GM12878 (cell line): ENCODE data around the gene MSH4. TPM values are rescaled to one million over a fixed set of nuclear protein-coding genes. Genes with fewer than 3 reads are reported as not detected.
"Not testable (repeated sequence)": the region's sequence is repeated elsewhere in the genome, so short reads cannot be mapped to it uniquely, and the experiment has no call there.

Experiments
- ATAC-seq: fragments of 200-7000 bp; cut with Tn5 transposase; 3 replicates; pipeline ENCODE4 v1.9.1; 2020; ENCODE audit warnings: mild to moderate bottlenecking, moderate library complexity
- BruUV-seq: library from RNA; stranded (reverse); fragments of 400-500 nt; replicated peaks from 2 replicates; lab custom pipeline; 2021; lab: Mats Ljungman, UMichigan
- CTCF ChIA-PET: fragments of 300-600 bp; sonication (Branson Sonifier 250); formaldehyde crosslinking; extraction: SDS; loops from one replicate; lab custom pipeline; 2021; ENCODE audit warnings: inconsistent platforms; lab: Yijun Ruan, JAX
- POLR2A ChIA-PET: fragments of 350-600 bp; formaldehyde crosslinking; extraction: SDS; loops from one replicate; lab custom pipeline; 2021; ENCODE audit warnings: inconsistent platforms; lab: Charles Lee
- RAD21 ChIA-PET: fragments of 300-600 bp; sonication (Branson Sonifier 250); formaldehyde crosslinking; loops from one replicate; lab custom pipeline; 2023; ENCODE audit warnings: antibody characterized with exemption; ENCODE audit not compliant: unreplicated experiment; lab: Charles Lee
- SMC1A ChIA-PET: fragments of 300-600 bp; sonication (Branson Sonifier 250); formaldehyde crosslinking; loops from one replicate; lab custom pipeline; 2023; ENCODE audit not compliant: unreplicated experiment, uncharacterized antibody; lab: Charles Lee
- DNase-seq: peaks from one replicate; pipeline ENCODE4 v3.0.0-alpha.2; 2011; ENCODE audit warnings: low read depth, low spot score
- FAIRE-seq: peaks from 3 replicates; lab custom pipeline; 2011; peaks lifted over from hg19 to GRCh38; lab: Jason Lieb, UNC
- H2AFZ ChIP-seq: 2 replicates; pipeline ENCODE4 v1.6.0; 2011; ENCODE audit warnings: low read depth, low read length, control low read depth; ENCODE audit not compliant: control insufficient read depth
- H3K27ac ChIP-seq: 2 replicates; pipeline ENCODE4 v1.5.1; 2011; ENCODE audit warnings: control low read depth; ENCODE audit not compliant: control insufficient read depth, insufficient read depth
- H3K27me3 ChIP-seq, 2 experiments: replicated peaks in 1 of 2; 2 replicates each; pipeline versions ENCODE4 v1.6.0 to v1.6.1; 2011; ENCODE audit warnings: low read length in 1 of 2; ENCODE audit not compliant: control insufficient read depth in 2 of 2, insufficient read depth in 2 of 2
- H3K36me3 ChIP-seq, 2 experiments: 2 replicates each; pipeline ENCODE4 v1.5.1; 2011; ENCODE audit warnings: low read length in 1 of 2; ENCODE audit not compliant: control insufficient read depth in 2 of 2, insufficient read depth in 2 of 2
- H3K4me1 ChIP-seq: 2 replicates; pipeline ENCODE4 v1.6.1; 2011; ENCODE audit warnings: mild to moderate bottlenecking, low read length, moderate library complexity, mixed read lengths; ENCODE audit not compliant: control insufficient read depth, insufficient read depth
- H3K4me2 ChIP-seq: 2 replicates; pipeline ENCODE4 v1.6.0; 2011; ENCODE audit warnings: control low read depth; ENCODE audit not compliant: control insufficient read depth, insufficient read depth
- H3K4me3 ChIP-seq: fragments of 200-600 bp; sonication (generic); 2 replicates; pipeline ENCODE4 v1.5.1; 2016
- H3K79me2 ChIP-seq: 2 replicates; pipeline ENCODE4 v1.6.0; 2011; ENCODE audit warnings: low read length; ENCODE audit not compliant: control insufficient read depth, insufficient read depth
- H3K9ac ChIP-seq: 2 replicates; pipeline ENCODE4 v1.8.0; 2011; ENCODE audit warnings: low read length, control low read depth, mixed read lengths; ENCODE audit not compliant: control insufficient read depth, insufficient read depth
- H3K9me3 ChIP-seq: replicated peaks from 3 replicates; pipeline ENCODE4 v1.5.1; 2011; ENCODE audit warnings: mild to moderate bottlenecking, low read length; ENCODE audit not compliant: control insufficient read depth, insufficient read depth
- H4K20me1 ChIP-seq: 2 replicates; pipeline ENCODE4 v1.6.0; 2011; ENCODE audit not compliant: control insufficient read depth, insufficient read depth
- BHLHE40 ChIP-seq, 2 experiments: fragments of 450-650 bp in 1 of 2; IDR thresholded peaks; 2 replicates each; pipeline ENCODE4 v1.6.1; 2011 to 2017; ENCODE audit warnings: low read depth in 2 of 2, borderline replicate concordance in 1 of 2, improper control_type of control experiment in 1 of 2, low read length in 1 of 2, mild to moderate bottlenecking in 1 of 2
- EGR1 ChIP-seq, 2 experiments: IDR thresholded peaks; 1 replicate in 1 of 2; 2 replicates in 1 of 2; pipeline ENCODE4 v1.6.1; 2011 to 2012; ENCODE audit warnings: low read depth in 2 of 2, low read length in 2 of 2, borderline replicate concordance in 1 of 2, mild to moderate bottlenecking in 1 of 2, moderate library complexity in 1 of 2
- RELB ChIP-seq: fragments of 450-650 bp; IDR thresholded peaks from 2 replicates; pipeline ENCODE4 v1.6.1; 2017; ENCODE audit warnings: low read depth, mild to moderate bottlenecking, moderate library complexity
- ZZZ3 ChIP-seq: IDR thresholded peaks from 2 replicates; pipeline ENCODE4 v1.6.1; 2011; ENCODE audit warnings: low read depth; ENCODE audit not compliant: control insufficient read depth, insufficient read length
- WGBS: methylation state at CpG from one replicate; pipeline ENCODE4 v1.1.6; 2016; ENCODE audit warnings: low lambda C conversion rate; ENCODE audit not compliant: insufficient replicate concordance, insufficient coverage; ENCODE audit errors: missing lambda C conversion rate; 5-methylcytosine and 5-hydroxymethylcytosine counted together
- in situ Hi-C: fragments of 300-500 bp; cut with MboI; formaldehyde crosslinking; loops from 9 replicates; pipeline ENCODE4 v1.14.3; 2018; ENCODE audit warnings: mixed read lengths
- intact Hi-C: fragments of 100-400 bp; cut with micrococcal nuclease; formaldehyde crosslinking; loops from one replicate; pipeline ENCODE4 v1.14.2; 2022; ENCODE audit not compliant: unreplicated experiment
- polyA plus RNA-seq, 11 experiments: library from polyadenylated mRNA; depleted of rRNA in 4 of 11; unstranded in 6 of 11; stranded (reverse) in 5 of 11; fragments of >200 nt; fragmentation: Nextera tagmentation in 4 of 11; fragmentation: Illumina TruSeq in 1 of 11; extraction: Ambion mirVana in 4 of 11; extraction: Trizol in 1 of 11; gene quantifications; 1 replicate in 1 of 11; 2 replicates in 10 of 11; pipeline versions ENCODE4 v1.2.1 to v1.2.3, GENCODE V29; 2011 to 2016; ENCODE audit warnings: inconsistent platforms in 2 of 11, missing spikeins in 2 of 11, low read depth in 1 of 11
- total RNA-seq, 4 experiments: library from RNA; depleted of rRNA in 3 of 4; stranded (reverse); fragments of >200 nt in 3 of 4; fragmentation: Illumina TruSeq in 1 of 4; extraction: Trizol in 1 of 4; gene quantifications; 2 replicates each; pipeline versions ENCODE4 v1.2.1 to v1.2.3, GENCODE V29; 2013 to 2021

Gene MSH4
- total and polyA plus RNA-seq, 10 of the 15 experiments (the other 5 are each of a cell fraction or from before 2014, with no cell fraction given): 0.04 to 0.34 (median 0.09) TPM; not detected in 3

GRCh38 chr1:75797273-75797588, 549 bp downstream of the MSH4 start:
- POLR2A ChIA-PET: interaction anchor here (0.6 kb wide), 1 partner anchor 70 kb away, joined by 8 read pairs; no protein-coding TSS in a partner anchor
- Histone ChIP-seq H3K4me2 (no peak overlapping the region), H3K27ac (no peak overlapping the region), H3K27me3 (no peaks in the 10 kb centered on the region), H2AFZ (no peak overlapping the region), H3K9ac (no peak overlapping the region), H3K4me3 (no peak overlapping the region), H3K9me3 (no peaks in the 10 kb centered on the region), H3K4me1 (no peaks in the 10 kb centered on the region), H3K36me3 (peaks cover 4 to 27% of the 10 kb centered on the region in 2 experiments), H3K79me2 (peaks cover 9% of the 10 kb centered on the region), H4K20me1 (peaks cover 3% of the 10 kb centered on the region; the same call in 1 of the 2 replicates)
- in situ Hi-C loops (no loop called here), intact Hi-C loops (no loop called here)
- SMC1A ChIA-PET: no interaction called here
- FAIRE-seq: no peak
- no peak; the same call in 1 of the 3 replicates for ATAC-seq
- no peak for DNase-seq
- WGBS: 48% methylated on average over 6 of the region's 6 CpGs
- RAD21 ChIA-PET: no interaction called here
- CTCF ChIA-PET: interaction anchor here (1.2 kb wide), 1 partner anchor 10 kb away, joined by 3 read pairs; no protein-coding TSS in a partner anchor
- no peak for TF ChIP-seq RELB
- TF ChIP-seq EGR1 (IDR thresholded peaks at IDR 0.05; ENCODE audit: borderline replicate concordance in 1 of 2, low read depth in 2 of 2, low read length in 2 of 2): peak in 1 of 2 experiments; percentile 19; a peak in 1 of 3 replicates
- BruUV-seq: no TSS peak

- FAIRE-seq: no peak
- TF ChIP-seq BHLHE40 (IDR thresholded peaks at IDR 0.05; ENCODE audit: borderline replicate concordance in 1 of 2, low read depth in 2 of 2, low read length in 1 of 2) (0 out of 4 replicates have a peak, but pooled peaks of 1 of the 2 experiments have one; percentile 16), ZZZ3 (no peak)
- TF ChIP-seq, all 136 proteins: peak for 1
- ATAC-seq (no peak), DNase-seq (no peak)
- in situ Hi-C loops: no loop called here
- Histone ChIP-seq H3K4me2 (no peak overlapping the region), H3K79me2 (peaks cover 9% of the 10 kb centered on the region), H3K36me3 (peaks cover 4 to 27% of the 10 kb centered on the region in 2 experiments), H3K4me3 (no peak overlapping the region), H3K4me1 (no peaks in the 10 kb centered on the region), H3K9ac (no peak overlapping the region), H3K27ac (no peak overlapping the region), H3K9me3 (no peaks in the 10 kb centered on the region), H2AFZ (no peak overlapping the region), H3K27me3 (no peaks in the 10 kb centered on the region), H4K20me1 (peaks cover 3% of the 10 kb centered on the region; the same call in 1 of the 2 replicates)
- WGBS: 88% methylated on average over 13 of the region's 13 CpGs
- intact Hi-C loops: no loop called here
- POLR2A ChIA-PET: interaction anchor here (0.6 kb wide), 1 partner anchor 71 kb away, joined by 8 read pairs; no protein-coding TSS in a partner anchor
- RAD21 ChIA-PET: no interaction called here
- BruUV-seq: no TSS peak
- CTCF ChIA-PET: interaction anchor here (0.6 kb wide), 1 partner anchor 24 kb away, joined by 3 read pairs; no protein-coding TSS in a partner anchor
- SMC1A ChIA-PET: no interaction called here
Measured at GRCh38 chr1:75797606-75798216, 1.0 kb downstream of the MSH4 start.

- H3K4me1 ChIP-seq, H3K27me3 ChIP-seq, FAIRE-seq, POLR2A ChIA-PET, ATAC-seq, intact Hi-C loops, H4K20me1 ChIP-seq, H3K9ac ChIP-seq, RAD21 ChIA-PET, H3K9me3 ChIP-seq, DNase-seq, H3K36me3 ChIP-seq, H3K4me3 ChIP-seq, H3K79me2 ChIP-seq, BruUV-seq, in situ Hi-C loops, H3K4me2 ChIP-seq, H3K27ac ChIP-seq, H2AFZ ChIP-seq: not testable (repeated sequence)
- 100% methylated on average over 2 of the region's 2 CpGs for WGBS
- ChIA-PET CTCF (interaction anchor here (1.6 kb wide), 1 partner anchor 15 kb away, joined by 4 read pairs; no protein-coding TSS in a partner anchor), SMC1A (interaction anchor here (0.9 to 2.0 kb wide), 2 partner anchors 12 to 351 kb away, joined by 3 to 6 read pairs; no protein-coding TSS in a partner anchor)
Measured at GRCh38 chr1:75801480-75801879, 4.8 kb downstream of the MSH4 start.
